Mucosa of gallbladder (tissue), 1 donor: ENCODE data around the gene RET. TPM values are rescaled to one million over a fixed set of nuclear protein-coding genes. Genes with fewer than 3 reads are reported as not detected.

Experiments
- DNase-seq: peaks from one replicate; pipeline ENCODE4 v3.0.0-alpha.2; 2020; ENCODE audit warnings: low spot score
- total RNA-seq: library from RNA; stranded (reverse); gene quantifications from one replicate; pipeline ENCODE4 v1.2.1, GENCODE V29; 2021
- donor health status: DM: no; HTN: no; CAD: no.

The RET gene
- total RNA-seq, 1 donor from 2014 or later = 1.6 TPM

GRCh38 chr10:43062402-43063160, 14.3 kb upstream of the RET start:
- no peak for DNase-seq

- no peak for DNase-seq
Observed at GRCh38 chr10:43064331-43065075, 12.4 kb upstream of the RET start.

- DNase-seq = no peak
Observed at GRCh38 chr10:43065234-43065633, 11.6 kb upstream of the RET start.

GRCh38 chr10:43065761-43066160, 11.1 kb upstream of the RET start:
- DNase-seq = no peak

GRCh38 chr10:43066481-43066880, 10.4 kb upstream of the RET start:
- DNase-seq = no peak

GRCh38 chr10:43067391-43068135, 9.3 kb upstream of the RET start:
- no peak for DNase-seq

GRCh38 chr10:43068136-43068395, 8.8 kb upstream of the RET start:
- no peak for DNase-seq

GRCh38 chr10:43068471-43069210, 8.2 kb upstream of the RET start:
- DNase-seq = no peak

GRCh38 chr10:43069211-43069515, 7.7 kb upstream of the RET start:
- no peak for DNase-seq

- DNase-seq = no peak
Observed at GRCh38 chr10:43069579-43069978, 7.3 kb upstream of the RET start.

GRCh38 chr10:43070121-43071085, 6.5 kb upstream of the RET start:
- no peak for DNase-seq

- no peak for DNase-seq
Observed at GRCh38 chr10:43071865-43072650, 4.8 kb upstream of the RET start.

- DNase-seq = no peak
Observed at GRCh38 chr10:43073191-43073590, 3.7 kb upstream of the RET start.

- DNase-seq = no peak
Observed at GRCh38 chr10:43073721-43074120, 3.1 kb upstream of the RET start.

- DNase-seq = no peak
Observed at GRCh38 chr10:43074409-43074808, 2.5 kb upstream of the RET start.

GRCh38 chr10:43074827-43075611, 1.9 kb upstream of the RET start:
- no peak for DNase-seq

- no peak for DNase-seq
Observed at GRCh38 chr10:43075612-43076003, 1.3 kb upstream of the RET start.

- DNase-seq = no peak
Observed at GRCh38 chr10:43076311-43076875, 476 bp upstream of the RET start.
